MM.1S (cell line): Measurements from ENCODE around the gene ZNF710.

ENCODE experiments used
- DNase-seq: peaks from one replicate; pipeline ENCODE4 v3.0.0-alpha.2; 2015
- H2AFZ ChIP-seq: fragments of 300-600 bp; sonication (generic); 2 replicates; pipeline ENCODE4 v1.6.0; 2016; ENCODE audit warnings: antibody characterized with exemption, low read length
- H3F3A ChIP-seq: fragments of 300-600 bp; sonication (generic); 2 replicates; pipeline ENCODE4 v1.6.1; 2016; ENCODE audit warnings: mild to moderate bottlenecking, antibody characterized with exemption, low read length, moderate library complexity, mixed read lengths; ENCODE audit not compliant: insufficient read depth
- H3K27ac ChIP-seq: fragments of 300-600 bp; sonication (generic); 2 replicates; pipeline ENCODE4 v1.5.1; 2016; ENCODE audit warnings: mild to moderate bottlenecking, low read length
- H3K27me3 ChIP-seq: fragments of 300-600 bp; sonication (generic); replicated peaks from 2 replicates; pipeline ENCODE4 v1.6.0; 2016; ENCODE audit warnings: low read length; ENCODE audit not compliant: insufficient read depth
- H3K36me3 ChIP-seq: fragments of 300-600 bp; sonication (generic); replicated peaks from 2 replicates; pipeline ENCODE4 v1.6.1; 2016; ENCODE audit warnings: mild to moderate bottlenecking, low read length, mixed read lengths; ENCODE audit not compliant: insufficient read depth
- H3K4me1 ChIP-seq: fragments of 300-600 bp; sonication (generic); 2 replicates; pipeline ENCODE4 v1.6.1; 2016; ENCODE audit warnings: low read length, mixed read lengths
- H3K4me2 ChIP-seq: fragments of 300-600 bp; sonication (generic); 2 replicates; pipeline ENCODE4 v1.6.0; 2016; ENCODE audit warnings: low read depth, low read length
- H3K4me3 ChIP-seq: fragments of 300-600 bp; sonication (generic); 2 replicates; pipeline ENCODE4 v1.5.1; 2016; ENCODE audit warnings: low read length, mixed read lengths
- H3K79me2 ChIP-seq: fragments of 300-600 bp; sonication (generic); 2 replicates; pipeline ENCODE4 v1.6.1; 2016; ENCODE audit warnings: mixed run types, low read length, mixed read lengths
- H3K9ac ChIP-seq: fragments of 300-600 bp; sonication (generic); 2 replicates; pipeline ENCODE4 v1.6.1; 2016; ENCODE audit warnings: low read length, mixed read lengths
- H3K9me2 ChIP-seq: fragments of 300-600 bp; sonication (generic); replicated peaks from 2 replicates; pipeline ENCODE4 v1.6.1; 2016; ENCODE audit warnings: mild to moderate bottlenecking, low read length, mixed read lengths; ENCODE audit not compliant: insufficient read depth
- H3K9me3 ChIP-seq: fragments of 300-600 bp; sonication (generic); replicated peaks from 2 replicates; pipeline ENCODE4 v1.6.1; 2016; ENCODE audit warnings: mild to moderate bottlenecking, low read length, mixed read lengths; ENCODE audit not compliant: insufficient read depth
- H4K20me1 ChIP-seq: fragments of 300-600 bp; sonication (generic); 2 replicates; pipeline ENCODE4 v1.6.1; 2016; ENCODE audit warnings: mild to moderate bottlenecking, low read length, moderate library complexity, mixed read lengths; ENCODE audit not compliant: insufficient read depth
- EZH2 ChIP-seq: fragments of 300-600 bp; sonication (generic); optimal IDR thresholded peaks from 2 replicates; pipeline ENCODE3; 2017; ENCODE audit warnings: low read depth, mild to moderate bottlenecking, antibody characterized with exemption, low read length, mixed read lengths
- EZH2phosphoT487 ChIP-seq: fragments of 300-600 bp; sonication (generic); IDR thresholded peaks from 2 replicates; pipeline ENCODE4 v1.6.1; 2018; ENCODE audit warnings: antibody characterized with exemption, low read length
- TF ChIP-seq, protein P1 (sequence below): fragments of 300-600 bp; sonication (generic); IDR thresholded peaks from 2 replicates; pipeline ENCODE4 v1.5.1; 2016; ENCODE audit warnings: antibody characterized with exemption, low read length, mixed read lengths

The ZNF710 gene

DNA sequence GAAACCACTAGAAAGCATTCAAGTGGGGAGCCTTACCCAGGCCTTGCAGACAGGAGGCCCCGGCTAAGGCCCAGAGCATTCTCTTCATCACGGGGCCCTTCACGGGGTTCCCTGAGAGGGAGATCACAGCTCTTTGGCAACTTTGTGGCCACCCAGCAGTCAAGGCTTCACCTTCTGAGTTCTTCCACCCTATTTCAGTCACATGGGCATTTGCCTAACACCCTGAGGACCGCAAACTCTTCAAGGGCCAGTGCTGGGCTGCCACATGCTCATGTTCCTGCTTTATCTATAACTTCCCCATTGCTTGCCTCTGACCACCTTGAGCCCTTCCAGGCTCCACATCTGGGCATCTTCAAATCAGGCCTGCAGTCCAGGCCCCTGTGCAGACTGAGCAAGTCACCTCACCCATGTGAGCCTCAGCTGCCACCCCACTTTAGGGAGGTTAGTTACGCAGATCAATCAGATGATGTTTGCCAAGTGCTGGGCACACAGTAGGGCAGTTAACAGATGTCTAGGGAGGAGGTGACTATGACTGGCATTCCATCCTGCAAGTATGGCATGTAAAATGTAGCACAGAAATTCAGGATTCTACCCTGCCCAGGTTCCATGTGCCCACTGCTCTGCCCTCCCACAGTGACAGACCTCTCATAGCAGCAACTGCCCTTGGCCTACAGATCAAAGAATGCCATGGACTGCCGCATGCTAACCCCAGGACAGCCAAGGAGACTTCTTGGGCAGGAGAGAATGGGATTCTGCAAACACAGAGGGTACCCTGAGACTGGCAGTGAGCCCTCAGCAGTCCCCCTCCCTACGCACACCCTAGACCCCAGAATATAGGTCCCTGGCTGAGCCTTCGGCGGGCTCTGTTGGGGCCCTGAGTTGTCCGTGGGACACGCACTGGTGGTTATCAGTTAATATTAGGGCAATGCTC is 37.6 kb upstream of the ZNF710 start:
- H3K79me2 ChIP-seq = no peaks in the 10 kb centered on the region
- H3K9me2 ChIP-seq = no peaks in the 10 kb centered on the region
- DNase-seq = no peak
- H3K9ac ChIP-seq = no peak overlapping the region
- no peak overlapping the region for H3K4me3 ChIP-seq
- no peak overlapping the region for H3K27ac ChIP-seq
- no peaks in the 10 kb centered on the region for H3K9me3 ChIP-seq
- H4K20me1 ChIP-seq = no peaks in the 10 kb centered on the region
- no peak overlapping the region for H3K4me2 ChIP-seq
- no peaks in the 10 kb centered on the region for H3K4me1 ChIP-seq
- no peaks in the 10 kb centered on the region for H3K36me3 ChIP-seq
- H3F3A ChIP-seq = no peaks in the 10 kb centered on the region
- TF ChIP-seq, protein P1, sequence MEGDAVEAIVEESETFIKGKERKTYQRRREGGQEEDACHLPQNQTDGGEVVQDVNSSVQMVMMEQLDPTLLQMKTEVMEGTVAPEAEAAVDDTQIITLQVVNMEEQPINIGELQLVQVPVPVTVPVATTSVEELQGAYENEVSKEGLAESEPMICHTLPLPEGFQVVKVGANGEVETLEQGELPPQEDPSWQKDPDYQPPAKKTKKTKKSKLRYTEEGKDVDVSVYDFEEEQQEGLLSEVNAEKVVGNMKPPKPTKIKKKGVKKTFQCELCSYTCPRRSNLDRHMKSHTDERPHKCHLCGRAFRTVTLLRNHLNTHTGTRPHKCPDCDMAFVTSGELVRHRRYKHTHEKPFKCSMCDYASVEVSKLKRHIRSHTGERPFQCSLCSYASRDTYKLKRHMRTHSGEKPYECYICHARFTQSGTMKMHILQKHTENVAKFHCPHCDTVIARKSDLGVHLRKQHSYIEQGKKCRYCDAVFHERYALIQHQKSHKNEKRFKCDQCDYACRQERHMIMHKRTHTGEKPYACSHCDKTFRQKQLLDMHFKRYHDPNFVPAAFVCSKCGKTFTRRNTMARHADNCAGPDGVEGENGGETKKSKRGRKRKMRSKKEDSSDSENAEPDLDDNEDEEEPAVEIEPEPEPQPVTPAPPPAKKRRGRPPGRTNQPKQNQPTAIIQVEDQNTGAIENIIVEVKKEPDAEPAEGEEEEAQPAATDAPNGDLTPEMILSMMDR = no peak
- TF ChIP-seq EZH2 (no peak), EZH2phosphoT487 (no peak)
- no peak overlapping the region for H2AFZ ChIP-seq
- H3K27me3 ChIP-seq = no peaks in the 10 kb centered on the region

DNA sequence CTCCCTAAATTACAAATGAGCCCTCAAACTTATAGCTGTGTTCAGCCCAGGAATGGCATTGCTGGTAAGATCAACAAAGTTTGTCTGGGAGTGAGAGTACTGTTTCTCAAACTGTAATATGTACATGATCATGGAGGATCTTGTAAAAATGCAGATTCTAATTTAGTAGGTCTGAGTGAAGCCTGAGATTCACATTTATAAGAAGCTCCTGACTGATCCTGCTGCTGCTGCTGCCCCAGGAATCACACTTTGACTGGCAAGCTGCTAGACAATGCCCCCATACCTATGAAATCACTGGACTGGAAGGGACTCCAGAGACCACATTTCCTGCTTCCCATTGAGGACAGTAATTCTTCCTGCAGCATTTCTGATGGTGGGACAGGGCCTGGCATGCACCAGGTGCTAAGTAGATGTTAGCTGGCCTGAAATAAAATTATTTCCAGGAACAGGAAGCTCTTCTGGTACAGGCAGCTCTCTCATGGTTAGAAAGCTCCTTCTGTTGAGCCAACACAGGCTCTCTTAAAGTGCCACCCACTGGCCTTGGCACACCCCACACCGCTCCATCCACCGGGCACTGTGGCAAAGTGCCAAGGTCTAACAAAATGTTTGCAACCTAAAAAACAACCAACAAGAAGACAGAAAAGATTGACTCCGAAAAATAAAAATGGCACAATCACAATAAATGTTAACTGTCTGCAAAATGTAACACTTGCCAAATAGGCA is 36.7 kb upstream of the ZNF710 start:
- no peak for DNase-seq
- no peak overlapping the region for H3K27ac ChIP-seq
- no peak overlapping the region for H3K4me2 ChIP-seq
- H3K9me2 ChIP-seq = no peaks in the 10 kb centered on the region
- H3K27me3 ChIP-seq = no peaks in the 10 kb centered on the region
- H2AFZ ChIP-seq = no peak overlapping the region
- no peaks in the 10 kb centered on the region for H3K36me3 ChIP-seq
- no peaks in the 10 kb centered on the region for H3K4me1 ChIP-seq
- no peak overlapping the region for H3K4me3 ChIP-seq
- no peaks in the 10 kb centered on the region for H4K20me1 ChIP-seq
- no peaks in the 10 kb centered on the region for H3F3A ChIP-seq
- no peaks in the 10 kb centered on the region for H3K79me2 ChIP-seq
- TF ChIP-seq, protein P1 = no peak
- TF ChIP-seq EZH2 (no peak), EZH2phosphoT487 (no peak)
- H3K9me3 ChIP-seq = no peaks in the 10 kb centered on the region
- no peak overlapping the region for H3K9ac ChIP-seq

DNA sequence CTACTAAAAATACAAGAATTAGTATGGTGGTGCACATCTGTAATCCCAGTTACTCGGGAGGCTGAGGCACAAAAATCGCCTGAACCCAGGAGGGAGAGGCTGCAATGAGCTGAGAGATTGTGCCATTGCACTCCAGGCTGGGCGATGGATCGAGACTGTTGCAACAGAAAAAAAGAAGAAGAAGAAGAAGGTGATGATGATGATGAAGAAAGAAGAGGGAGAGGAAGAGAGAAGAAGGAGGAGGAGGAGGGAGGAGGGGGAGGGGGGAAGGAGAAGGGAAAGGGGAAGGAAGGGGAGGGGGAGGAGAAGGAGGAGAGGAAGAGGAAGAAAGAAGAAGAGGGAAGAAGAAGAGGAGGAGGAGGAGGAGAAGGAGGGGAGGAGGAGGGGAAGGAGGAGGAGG is 33.2 kb upstream of the ZNF710 start:
- no peak overlapping the region for H3K4me3 ChIP-seq
- TF ChIP-seq EZH2 (no peak), EZH2phosphoT487 (no peak)
- TF ChIP-seq, protein P1 = no peak
- H3K27me3 ChIP-seq = no peaks in the 10 kb centered on the region

More for the DNA sequence above, 33.2 kb upstream of the ZNF710 start:
- Histone ChIP-seq H3K9me2 (no peaks in the 10 kb centered on the region), H3K4me2 (no peak overlapping the region), H3K27ac (no peak overlapping the region), H3K4me1 (peaks cover 8% of the 10 kb centered on the region), H4K20me1 (no peaks in the 10 kb centered on the region), H3K9ac (no peak overlapping the region), H3K9me3 (no peaks in the 10 kb centered on the region), H3F3A (no peaks in the 10 kb centered on the region), H3K36me3 (no peaks in the 10 kb centered on the region), H3K79me2 (no peaks in the 10 kb centered on the region), H2AFZ (no peak overlapping the region)
- DNase-seq = no peak
